ENCODE data around the gene PROCA1.
A peak's percentile ranks its signal among the peaks of the same experiment; 100 is the strongest.

Gene PROCA1

DNA sequence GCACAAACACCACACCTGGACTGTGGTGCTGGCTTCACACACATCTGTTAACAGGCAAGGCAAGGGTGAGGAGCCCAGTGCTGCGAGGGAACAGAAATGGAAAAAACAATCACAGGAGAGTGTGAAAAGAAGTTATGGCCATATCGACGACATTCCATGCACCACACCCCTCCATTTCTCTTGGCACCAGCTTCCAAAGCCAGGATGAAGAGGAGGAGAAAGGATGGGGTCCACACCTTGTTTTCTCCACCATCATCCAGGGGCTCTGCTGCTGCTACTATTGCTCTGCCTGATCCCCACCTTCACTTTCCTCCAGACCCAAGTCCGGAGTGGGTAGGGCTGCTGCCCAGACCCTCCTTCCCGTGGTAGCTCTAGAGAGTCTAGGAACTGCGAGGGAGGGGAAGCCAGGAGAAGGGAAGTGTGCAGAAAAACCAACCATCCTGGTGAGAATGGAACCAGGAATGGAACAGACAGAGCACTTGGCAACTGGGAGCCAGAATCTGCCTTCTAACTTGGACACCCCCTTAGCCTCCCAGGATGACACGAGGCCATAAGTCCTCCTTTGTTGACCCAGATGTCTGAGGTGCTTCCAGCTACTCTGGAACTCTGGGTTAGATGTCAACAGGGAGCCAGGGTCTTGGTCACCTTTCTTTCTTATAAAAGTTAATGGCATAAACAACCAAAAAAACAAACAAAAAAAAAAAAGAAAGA, 1.2 kb upstream of the PROCA1 start:
- peak overlapping the region; percentile 92 to 98 (median 94) for H3K4me3 Mint-ChIP-seq
- no peak for TF ChIP-seq CTCF (IDR thresholded peaks at IDR 0.05; ENCODE audit: unreplicated experiment in 3 of 3)
- H3K27me3 Mint-ChIP-seq (ENCODE audit: low read depth), result no peaks in the 10 kb centered on the region
- H3K27ac Mint-ChIP-seq, result peak overlapping the region; percentile 96 to 100 (median 97)
- H3K9me3 Mint-ChIP-seq, result no peaks in the 10 kb centered on the region
- H3K4me1 Mint-ChIP-seq, result peaks cover 29% of the 10 kb centered on the region
- H3K36me3 Mint-ChIP-seq (ENCODE audit: low read depth), result peaks cover 30% of the 10 kb centered on the region

DNA sequence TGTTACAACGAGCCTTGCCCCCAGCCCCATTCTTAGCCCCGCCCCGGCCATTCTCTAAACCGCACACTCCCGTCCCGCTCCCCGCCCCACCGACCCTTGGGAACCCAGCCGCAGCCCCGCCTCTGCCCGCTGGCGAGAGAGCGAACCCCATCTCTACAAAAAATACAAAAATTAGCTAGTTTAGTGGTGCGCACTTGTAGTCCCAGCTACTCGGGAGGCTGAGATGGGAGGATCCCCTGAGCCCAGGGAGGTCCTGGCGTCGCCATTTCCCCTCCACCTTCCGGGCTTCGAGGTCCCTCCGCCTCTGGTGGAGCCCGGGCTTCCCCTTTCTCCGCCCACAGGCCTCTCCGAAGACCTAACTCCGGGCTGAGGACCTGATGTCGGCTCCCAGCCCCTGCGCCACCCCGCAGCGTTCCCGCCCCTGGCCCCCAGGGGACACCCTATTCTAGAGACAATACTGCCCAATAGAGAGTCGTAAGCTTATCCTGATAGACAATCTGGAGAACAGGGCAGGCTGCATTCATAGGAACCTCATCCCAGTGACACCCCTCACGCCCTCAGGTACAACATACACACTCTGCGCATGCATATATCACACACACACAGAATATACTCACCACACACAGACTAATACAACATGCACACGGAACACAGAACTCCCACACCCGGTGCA, 480 bp upstream of the PROCA1 start:
- Mint-ChIP-seq H3K9me3 (no peaks in the 10 kb centered on the region), H3K4me3 (peak overlapping the region; percentile 92 to 98 (median 94)), H3K4me1 (peaks cover 33% of the 10 kb centered on the region), H3K36me3 (ENCODE audit: low read depth) (peaks cover 30% of the 10 kb centered on the region), H3K27me3 (ENCODE audit: low read depth) (no peaks in the 10 kb centered on the region), H3K27ac (peak overlapping the region; percentile 96 to 100 (median 97))
- no peak for TF ChIP-seq CTCF (IDR thresholded peaks at IDR 0.05; ENCODE audit: unreplicated experiment in 3 of 3)

- peaks cover 28% of the 10 kb centered on the region for H3K36me3 Mint-ChIP-seq (ENCODE audit: low read depth)
- H3K27ac Mint-ChIP-seq, result peak overlapping the region; percentile 97 to 100 (median 100)
- H3K4me3 Mint-ChIP-seq, result peak overlapping the region; percentile 92 to 98 (median 94)
- no peaks in the 10 kb centered on the region for H3K27me3 Mint-ChIP-seq (ENCODE audit: low read depth)
- peaks cover 29% of the 10 kb centered on the region for H3K4me1 Mint-ChIP-seq
- H3K9me3 Mint-ChIP-seq, result no peaks in the 10 kb centered on the region
- TF ChIP-seq CTCF (IDR thresholded peaks at IDR 0.05; ENCODE audit: unreplicated experiment in 3 of 3), result no peak
Observed at GRCh38 chr17:28710861-28711722, 596 bp downstream of the PROCA1 start.

- H3K36me3 Mint-ChIP-seq (ENCODE audit: low read depth), result peaks cover 15% of the 10 kb centered on the region
- peaks cover 13% of the 10 kb centered on the region for H3K4me1 Mint-ChIP-seq
- no peaks in the 10 kb centered on the region for H3K27me3 Mint-ChIP-seq (ENCODE audit: low read depth)
- peak overlapping the region in 1 of 3 experiments; percentile 59 for H3K4me3 Mint-ChIP-seq
- peak overlapping the region; percentile 6 to 37 (median 11) for H3K27ac Mint-ChIP-seq
- no peaks in the 10 kb centered on the region for H3K9me3 Mint-ChIP-seq
- no peak for TF ChIP-seq CTCF (IDR thresholded peaks at IDR 0.05; ENCODE audit: unreplicated experiment in 3 of 3)
Observed at GRCh38 chr17:28707339-28707720, 4.4 kb downstream of the PROCA1 start.

DNA sequence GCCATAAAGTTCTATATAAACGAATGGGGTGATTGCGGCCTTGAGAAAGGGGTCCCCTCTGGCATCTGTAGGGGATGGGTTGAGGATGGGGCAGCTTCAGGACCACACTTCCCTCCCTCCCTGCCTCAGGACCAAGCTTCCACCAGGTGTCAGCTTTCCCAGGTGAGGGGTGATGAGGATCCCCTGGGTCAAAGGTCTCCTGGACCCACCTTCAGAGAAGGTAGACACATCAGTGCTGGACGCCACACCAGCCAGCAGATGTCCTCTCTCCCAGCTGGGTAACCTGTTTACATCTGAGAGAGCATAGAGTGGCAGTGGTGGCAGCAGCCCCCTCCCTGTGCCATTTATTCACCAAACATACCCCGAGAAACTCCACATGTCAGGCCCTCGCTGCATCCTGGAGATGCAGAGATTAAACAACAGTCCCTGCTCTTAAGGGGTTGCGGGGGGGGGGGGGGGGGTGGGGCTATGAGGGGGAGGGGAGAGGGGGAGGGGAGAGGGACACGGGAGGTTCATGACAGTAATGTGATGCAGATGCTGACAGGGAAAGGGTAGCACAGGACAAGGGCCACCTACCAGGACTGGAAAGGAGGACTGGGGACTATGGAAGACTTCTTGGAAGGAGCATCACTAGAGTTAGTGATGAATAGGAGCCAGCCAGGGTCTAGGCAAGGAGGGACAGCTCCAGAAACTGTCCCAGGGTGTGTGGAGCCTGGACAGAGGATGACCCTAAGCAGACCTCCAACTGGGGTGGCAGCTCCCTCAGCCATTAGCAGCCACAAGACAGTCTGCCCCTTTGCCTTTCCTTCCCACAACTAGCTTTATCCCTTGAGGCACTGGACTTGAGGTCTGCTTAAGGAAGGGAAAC, 5.0 kb downstream of the PROCA1 start:
- Mint-ChIP-seq H3K27me3 (ENCODE audit: low read depth) (no peaks in the 10 kb centered on the region), H3K27ac (peak overlapping the region; percentile 11 to 58 (median 37)), H3K4me3 (peak overlapping the region in 1 of 3 experiments; percentile 59), H3K4me1 (peaks cover 9% of the 10 kb centered on the region), H3K9me3 (no peaks in the 10 kb centered on the region), H3K36me3 (ENCODE audit: low read depth) (peaks cover 19% of the 10 kb centered on the region)
- no peak for TF ChIP-seq CTCF (IDR thresholded peaks at IDR 0.05; ENCODE audit: unreplicated experiment in 3 of 3)
